GM21528 (cell line): ENCODE data around the gene ARHGEF10L.

Experiments used
- ATAC-seq: cut with Tn5 transposase; IDR thresholded peaks from one replicate; pipeline ENCODE4 v1.9.1; 2021; ENCODE audit warnings: mild to moderate bottlenecking, moderate library complexity; ENCODE audit not compliant: unreplicated experiment, low FRiP score

The ARHGEF10L gene

DNA sequence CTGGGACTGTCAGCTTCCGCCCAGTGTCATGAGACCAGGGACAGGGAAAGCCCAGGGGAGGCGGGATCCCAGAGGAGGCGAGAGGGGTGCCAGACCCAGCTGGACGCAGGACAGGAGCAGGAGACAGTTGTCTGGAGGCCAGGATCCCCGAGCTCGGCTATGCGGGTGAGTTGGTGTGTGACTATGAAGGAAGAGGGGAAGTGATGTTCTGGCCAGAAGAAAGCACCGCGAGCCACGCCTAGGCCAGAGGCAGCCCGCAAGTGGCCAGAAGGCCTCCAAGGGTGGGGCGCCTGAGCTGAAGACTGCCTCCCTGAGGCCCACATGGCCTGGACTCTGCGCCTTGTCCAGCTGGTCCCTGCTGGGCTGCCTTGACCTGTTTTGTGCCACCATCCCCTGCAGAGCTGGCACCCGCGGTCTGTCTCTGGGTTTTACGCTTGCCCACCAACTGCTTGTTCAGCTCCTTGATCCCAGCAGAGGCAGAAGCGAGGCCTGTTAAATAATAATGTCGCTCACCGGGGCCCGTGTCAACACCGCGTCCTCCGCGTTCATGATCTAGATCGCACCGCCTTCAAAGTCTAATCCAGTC, 130.5 kb downstream of the ARHGEF10L start:
- no peak for ATAC-seq

DNA sequence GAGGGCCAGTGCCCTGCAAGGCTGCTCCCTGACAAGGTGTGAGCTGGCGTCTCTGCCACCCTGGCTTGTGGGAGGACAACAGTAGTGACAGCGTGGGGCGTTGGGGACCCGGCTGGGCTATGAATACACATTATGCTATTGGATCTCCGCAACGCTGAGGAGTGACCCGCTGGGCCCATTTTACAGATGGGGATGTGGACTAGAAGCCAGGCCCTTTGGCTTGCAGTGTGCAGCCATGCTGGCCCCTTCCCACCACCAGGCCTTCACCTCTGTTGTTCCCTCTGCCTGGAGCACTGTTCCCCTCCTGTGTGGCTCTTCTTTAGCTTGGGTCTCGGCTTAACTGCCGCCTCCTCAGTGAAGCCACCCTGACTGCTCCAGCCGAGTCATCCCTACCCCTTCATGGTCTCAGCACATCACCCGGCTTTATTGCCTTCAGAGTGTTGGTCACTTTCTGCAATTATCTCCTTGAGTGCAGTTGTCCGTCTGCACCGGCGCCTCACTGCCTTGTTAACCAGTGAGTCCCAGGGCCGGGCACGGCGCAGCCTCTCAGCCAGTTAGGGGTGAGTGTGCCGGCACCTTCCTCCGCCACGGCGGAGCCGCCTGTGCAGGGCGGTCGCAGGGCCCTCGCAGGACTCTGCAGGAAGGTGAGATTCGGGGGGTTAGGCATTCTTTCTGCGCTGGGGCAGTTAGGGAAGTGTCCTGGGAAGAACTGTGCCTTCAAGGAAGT, 131.3 kb downstream of the ARHGEF10L start:
- no peak for ATAC-seq

DNA sequence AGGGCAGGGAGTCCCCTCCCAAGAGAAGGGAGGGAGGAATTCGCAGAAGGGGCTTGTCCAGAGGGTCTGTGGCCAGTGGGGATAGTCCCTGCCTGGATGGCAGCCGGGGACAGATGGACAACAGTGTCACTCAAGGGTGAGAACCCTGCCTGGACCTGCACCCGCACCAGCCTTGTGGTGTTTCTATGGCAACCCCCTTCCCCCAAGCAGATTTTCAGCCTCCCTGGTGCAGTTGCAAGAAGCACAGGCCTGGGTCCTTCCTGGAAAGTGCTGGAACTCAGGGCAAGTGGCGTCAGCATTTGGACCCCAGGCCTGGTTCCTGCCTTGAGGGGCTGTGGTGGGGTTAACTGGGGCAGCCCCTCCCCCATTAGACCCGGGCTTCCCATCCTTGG, 131.8 kb downstream of the ARHGEF10L start:
- ATAC-seq, result no peak

DNA sequence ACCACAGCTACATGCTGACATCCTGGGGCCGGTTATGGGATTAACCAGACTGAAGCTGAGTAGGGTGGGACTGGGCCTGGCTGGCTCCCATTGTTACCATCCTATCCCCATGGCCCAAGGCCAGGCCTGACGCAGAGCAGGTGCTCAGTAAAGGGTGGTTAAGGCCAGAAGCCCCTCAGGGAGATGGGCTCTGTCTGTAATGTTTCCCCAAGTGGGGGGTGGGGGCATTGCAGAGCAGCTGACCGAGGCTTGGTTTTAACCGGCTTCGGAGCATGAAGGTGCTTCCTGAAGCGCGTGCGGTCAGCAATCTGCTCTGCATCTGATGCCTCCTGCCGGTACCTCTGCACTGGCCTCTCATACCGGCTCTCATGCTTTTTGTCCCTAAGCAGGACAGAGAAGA, 132.2 kb downstream of the ARHGEF10L start:
- ATAC-seq, result no peak

DNA sequence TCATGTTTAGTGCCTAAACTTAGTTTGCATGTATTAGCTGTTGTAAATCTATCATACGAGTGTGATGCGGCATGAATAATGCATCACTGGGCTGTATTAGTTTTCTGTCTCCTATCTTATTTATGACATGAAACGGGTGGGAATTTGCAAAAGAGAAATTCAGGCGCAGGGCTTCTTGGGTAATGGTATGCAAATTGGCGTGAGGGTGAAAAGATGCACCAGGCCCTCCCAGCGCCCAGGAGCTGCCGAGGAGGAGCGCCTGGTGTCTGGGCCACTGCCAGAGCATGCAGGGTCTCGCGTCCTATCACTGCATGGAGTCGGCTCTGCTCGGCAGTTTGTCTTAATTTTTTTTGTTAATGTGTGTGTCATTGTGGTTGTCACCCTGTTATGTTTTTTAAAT, 132.7 kb downstream of the ARHGEF10L start:
- ATAC-seq, result no peak

DNA sequence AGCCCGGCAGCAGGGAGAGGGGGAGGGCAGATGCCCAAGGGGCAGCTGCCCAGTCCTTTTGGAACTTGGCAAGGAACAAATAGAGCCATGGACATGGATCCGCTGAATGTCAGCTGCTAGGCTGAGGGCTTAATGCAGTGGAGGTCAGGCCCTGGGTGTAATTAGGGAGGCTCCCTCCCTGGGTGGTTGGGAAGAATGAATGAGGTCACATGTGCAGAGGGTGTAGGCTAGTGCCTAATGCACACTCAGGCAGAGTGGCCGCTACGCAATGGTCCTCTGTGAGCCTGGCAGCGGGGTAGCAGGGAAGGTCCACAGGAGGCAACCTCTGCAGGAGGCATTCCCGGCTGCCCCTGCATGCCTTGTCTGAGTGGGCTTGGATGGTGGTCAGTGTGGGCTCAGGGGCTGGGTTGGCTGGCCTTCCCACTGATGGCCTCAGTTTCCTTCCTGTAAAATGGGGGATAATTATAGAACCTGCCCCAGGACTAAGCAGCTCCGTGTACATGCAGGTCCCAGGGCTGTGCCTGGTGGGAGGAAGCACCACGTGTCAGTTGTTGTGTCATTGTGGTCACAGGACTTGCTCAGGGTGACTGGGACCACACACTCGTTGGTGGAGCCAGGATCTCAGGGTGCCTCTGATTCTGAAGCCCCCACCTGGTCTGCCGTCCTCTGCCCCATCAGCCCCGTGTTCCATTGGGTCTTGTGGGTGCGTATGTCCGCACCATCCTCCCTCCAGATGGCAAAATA, 134.0 kb downstream of the ARHGEF10L start:
- no peak for ATAC-seq

DNA sequence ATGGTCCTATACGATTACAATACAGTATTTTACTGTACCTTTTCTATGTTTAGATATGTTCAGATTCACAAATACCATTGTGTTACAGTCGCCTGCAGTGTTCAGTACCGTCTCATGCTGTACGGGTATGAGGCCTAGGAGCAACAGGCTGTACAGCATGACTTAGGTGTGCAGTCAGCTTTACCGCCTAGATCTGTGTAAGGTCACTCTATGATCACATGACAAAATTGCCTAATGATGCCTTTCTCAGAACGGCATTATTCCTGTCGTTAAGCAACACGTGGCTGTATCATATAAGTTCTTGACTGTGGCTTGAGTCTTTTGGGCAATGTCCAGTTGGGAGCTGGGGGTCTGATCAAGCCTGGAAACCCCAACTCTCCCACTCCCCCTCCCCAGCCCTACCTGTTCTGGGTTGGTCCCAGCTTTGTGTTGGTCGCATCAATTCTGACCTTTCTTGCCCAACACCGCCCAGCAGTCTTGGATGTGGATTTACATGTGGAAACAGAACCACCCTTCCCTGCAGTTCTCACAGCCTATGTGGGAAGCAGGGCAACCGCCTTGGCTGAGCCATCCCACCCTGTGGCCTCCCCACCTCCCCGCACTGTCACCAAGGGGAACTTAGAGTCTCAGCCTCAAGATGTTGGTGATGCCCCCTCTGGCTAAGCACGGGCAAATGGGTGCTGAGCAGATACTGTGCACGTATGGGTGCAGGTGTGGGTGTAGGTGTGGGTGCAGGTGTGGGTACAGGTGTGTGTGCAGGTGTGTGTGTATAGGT, 135.4 kb downstream of the ARHGEF10L start:
- ATAC-seq, result no peak

DNA sequence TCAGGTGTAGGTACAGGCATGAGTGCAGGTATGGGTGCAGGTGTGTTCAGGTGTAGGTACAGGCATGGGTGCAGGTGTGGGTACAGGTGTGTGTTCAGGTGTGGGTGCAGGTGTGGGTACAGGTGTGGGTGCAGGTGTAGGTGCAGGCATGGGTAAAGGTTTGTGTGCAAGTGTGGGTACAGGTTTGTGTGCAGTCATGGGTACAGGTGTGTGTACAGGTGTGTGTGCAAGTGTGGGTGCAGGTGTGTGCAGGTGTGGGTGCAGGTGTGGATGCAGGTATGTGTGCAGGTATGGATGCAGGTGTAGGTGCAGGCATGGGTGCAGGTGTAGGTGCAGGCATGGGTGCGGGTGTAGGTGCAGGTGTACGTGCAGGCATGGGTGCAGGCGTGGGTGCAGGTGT, 136.2 kb downstream of the ARHGEF10L start:
- ATAC-seq, result no peak

DNA sequence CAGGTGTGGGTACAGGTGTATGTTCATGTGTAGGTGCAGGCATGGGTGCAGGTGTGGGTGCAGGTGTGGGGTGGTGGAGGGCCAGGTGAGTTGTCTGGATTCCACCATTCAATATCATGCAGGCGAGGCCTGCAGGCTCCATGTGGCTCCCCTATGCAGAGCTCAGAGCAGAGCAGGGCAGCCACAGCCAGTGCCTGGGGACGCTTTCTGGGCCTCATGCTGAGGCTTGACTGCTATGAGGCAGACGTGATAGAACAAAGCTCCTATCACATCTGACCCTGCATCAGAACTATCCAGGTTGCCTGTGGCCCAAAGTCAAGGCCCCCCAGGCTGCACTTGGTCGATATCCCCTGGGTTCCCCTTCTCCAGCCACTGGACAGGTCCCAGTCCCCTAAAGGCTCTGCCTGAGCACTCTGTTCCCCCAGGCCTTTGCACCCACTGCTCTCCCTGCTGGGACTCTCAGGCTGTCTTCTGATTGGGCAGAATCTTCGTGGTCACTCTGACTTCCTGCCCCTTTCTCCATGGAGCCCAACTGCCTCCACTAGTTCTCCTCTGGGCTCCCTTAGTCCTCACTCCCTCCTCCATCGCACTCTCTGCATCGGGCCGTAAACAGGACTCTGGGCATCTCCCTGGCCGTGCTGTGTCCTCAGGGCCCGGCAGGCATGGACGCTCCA, 137.0 kb downstream of the ARHGEF10L start:
- no peak for ATAC-seq

DNA sequence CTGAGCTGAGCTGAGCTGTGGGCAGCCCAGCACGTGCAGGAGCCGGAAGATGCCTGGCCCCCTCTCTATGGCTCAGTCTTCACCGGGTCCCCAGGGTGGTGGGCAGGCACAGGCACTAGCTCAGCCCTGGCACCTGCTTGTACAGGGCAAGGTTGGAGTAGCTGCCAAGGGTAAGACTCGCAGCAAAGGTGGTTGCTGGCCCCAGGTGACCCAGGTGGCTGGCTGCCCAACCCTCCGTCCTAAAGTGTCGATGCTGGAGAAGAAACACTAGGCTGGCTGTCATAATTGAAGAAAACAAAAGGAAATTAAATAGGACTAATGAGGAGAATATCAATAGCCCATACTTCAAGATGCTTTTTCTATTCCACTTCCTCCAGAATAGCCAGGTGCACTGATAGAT, 138.5 kb downstream of the ARHGEF10L start:
- ATAC-seq, result no peak

DNA sequence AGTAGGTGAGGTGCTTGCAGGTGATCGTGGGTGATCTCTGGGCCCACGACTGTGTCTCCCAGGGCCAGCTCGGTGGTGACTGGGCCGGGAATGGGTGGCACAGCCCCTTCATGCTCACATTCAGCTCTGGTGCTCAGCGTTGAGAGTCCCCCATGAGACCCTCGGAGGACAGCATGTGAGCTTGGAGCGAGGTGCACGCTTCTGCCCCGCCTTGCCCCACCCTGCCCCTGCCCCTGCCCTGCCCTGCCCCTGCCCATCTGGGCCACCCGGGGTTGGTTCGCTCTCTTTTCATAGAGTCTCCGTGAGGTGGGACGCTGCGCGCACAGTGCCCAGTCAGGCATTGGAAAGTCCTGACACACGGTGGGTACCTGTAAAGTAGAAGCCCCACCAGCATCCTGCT, 140.4 kb downstream of the ARHGEF10L start:
- ATAC-seq, result no peak

DNA sequence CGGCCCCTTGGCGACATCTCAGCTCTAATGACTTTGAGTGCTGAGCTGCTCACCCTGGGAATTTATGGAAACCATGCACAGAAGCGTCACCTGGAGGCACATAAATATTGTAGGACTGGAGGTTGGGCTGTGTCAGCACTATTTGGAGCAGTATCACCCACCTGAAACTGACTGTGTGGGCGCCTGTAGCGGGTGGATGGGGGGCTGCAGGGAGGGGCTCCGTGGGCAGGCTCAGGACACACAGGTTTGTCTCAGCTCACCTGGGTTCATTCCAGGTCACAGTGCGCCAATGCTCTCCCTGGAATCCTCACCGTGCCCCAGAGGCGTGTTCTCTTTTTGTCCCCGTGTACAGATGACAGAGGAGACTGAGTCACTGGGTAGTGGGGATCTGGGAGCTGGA, 140.8 kb downstream of the ARHGEF10L start:
- no peak for ATAC-seq

DNA sequence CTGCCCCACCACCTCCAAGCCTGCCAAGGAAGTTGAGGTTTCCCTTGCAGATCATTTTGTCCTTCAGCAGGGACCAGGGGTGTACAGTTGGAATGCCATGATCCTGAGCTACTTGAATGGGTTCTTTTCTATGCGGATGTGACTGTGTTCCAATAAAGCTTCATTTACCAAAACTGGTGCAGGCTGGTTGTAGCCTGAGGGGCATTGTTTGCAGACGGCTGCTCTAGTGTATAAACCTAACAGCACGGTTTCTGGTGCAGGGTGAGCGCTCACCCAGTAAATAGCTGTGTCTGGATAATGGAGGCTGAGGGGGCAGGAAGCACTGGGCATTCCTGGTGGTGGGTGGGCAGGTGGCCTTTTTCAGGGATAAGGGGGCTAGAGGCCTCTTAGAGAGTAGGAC, 142.9 kb downstream of the ARHGEF10L start:
- no peak for ATAC-seq

DNA sequence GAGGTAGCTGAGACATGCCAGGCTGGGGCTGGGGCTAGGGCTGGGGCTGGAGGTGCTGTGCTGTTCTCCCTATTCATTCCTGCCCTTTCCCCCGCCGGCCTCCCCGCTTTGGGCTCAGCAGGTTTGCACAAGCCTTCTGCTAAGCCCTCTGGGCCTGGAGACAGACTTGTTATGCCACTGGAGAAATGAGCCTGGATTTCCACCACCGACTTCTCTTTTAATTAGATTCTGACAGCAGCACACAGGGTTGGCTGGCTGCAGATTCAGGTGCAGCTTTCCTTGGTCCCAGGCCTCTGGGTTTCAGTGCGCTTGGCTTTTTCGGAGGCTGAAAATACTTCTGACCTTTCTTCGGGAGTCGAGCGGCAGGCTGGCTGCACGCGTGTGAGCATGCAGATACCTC, 144.1 kb downstream of the ARHGEF10L start:
- no peak for ATAC-seq

DNA sequence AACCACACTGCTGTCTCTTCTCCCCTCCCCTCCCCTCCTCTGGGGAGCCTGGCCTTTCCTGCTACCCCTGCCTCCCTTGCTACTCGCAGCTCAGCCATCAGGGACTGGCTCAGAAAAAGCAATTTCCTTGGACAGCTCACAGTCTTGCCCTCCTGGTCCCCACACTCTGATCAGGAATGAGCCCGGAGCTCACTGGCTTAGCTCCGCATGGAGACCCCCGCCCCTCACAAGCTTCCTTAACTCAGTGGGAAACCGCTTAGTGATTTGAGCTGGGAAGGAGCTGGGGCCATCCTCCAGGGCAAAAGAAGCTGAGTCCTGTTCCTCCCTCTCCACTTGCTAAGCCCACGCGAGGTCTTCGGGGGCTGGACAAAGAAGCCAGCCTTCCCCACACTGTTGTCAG, 145.3 kb downstream of the ARHGEF10L start:
- ATAC-seq, result no peak

DNA sequence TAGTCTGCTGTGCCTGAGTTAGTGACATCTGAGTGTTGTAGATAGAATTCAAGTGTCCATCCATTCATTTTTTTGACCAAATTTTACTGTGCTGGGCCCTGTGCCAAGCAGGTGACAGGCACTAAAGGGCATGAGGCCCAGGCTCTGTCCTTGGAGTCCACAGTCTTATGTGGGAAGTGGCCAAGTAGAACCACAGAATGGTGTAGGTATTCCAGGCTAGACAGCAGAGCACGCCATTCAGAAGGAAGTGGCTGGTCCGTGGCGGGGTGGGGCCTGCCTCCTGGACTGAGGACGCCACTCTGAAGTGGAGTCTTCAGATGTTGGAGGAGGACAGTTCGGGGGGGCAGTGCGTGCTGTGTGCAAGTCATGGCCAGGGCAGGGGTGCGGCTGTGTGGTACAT, 146.8 kb downstream of the ARHGEF10L start:
- no peak for ATAC-seq

DNA sequence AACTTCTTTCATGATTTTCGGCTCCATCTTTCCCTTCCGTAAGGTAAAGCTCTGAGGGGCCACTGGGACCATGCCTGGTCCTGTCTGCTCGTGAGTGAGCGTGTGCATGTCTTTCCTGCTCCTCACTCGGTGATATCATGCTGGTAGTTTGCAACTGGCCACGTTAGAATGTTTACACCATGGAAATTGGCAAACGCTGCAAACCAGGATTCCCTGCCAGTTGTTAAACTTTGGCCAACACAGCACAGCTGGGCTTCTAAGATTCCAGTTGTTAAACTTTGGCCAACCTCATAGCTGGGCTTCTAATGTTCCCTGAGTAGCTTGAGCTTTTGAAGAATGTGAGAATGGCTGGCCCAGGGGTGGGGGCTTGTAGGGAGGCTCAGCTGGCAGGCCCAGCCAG, 147.6 kb downstream of the ARHGEF10L start:
- no peak for ATAC-seq

DNA sequence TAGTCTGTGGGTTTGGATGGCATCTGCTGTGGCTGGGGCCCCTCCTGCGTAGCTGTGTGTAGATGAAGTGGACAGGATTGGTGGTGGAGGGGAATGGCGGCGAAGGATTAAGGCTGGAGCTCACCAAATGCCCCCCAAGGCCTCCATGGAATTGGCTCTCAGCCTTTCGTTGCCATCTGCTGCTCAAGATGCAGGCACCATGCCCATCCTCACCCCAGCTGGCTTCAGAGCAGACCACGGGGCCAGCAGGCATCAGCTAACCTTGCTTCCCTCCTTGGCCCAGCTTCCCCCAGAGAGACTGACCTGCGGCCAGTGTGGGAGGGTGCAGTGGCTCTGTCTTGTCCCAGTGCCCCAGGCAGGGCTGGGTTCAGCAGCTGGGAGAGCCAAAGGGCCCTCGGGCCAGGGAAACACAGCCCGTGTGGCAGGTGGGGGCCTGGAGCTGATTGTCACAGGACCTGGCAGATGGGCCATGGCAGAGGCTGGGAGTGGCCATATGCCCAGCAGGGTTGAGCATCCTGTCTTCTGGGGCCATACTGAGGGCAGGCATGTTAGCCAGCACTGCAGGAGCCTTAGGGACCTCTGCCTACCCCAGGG, 148.8 kb downstream of the ARHGEF10L start:
- no peak for ATAC-seq

DNA sequence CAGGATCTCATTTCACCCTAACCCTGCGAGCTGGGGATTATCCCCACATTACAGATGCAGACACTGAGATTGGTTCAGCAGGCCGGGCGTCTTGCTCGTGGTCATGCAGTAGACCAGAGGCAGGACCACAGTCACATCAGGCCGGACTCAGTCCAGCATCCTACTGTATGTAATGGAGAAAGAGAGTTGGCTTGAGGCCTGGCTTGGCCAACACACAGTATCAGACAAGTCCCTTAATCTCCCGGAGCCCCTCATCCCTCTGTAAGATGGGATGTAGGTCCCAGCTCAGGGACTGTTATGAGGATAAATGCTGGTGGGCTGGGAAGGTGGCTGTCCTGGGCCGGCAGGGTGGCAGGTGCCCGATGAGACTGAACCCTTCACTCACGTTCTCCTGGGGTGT, 149.5 kb downstream of the ARHGEF10L start:
- no peak for ATAC-seq
